Lower leg skin (tissue), 3 donors: ENCODE results near the gene PLPPR5.

Experiments used
- POLR2A ChIP-seq, 2 donors: fragments of 450-650 bp; IDR thresholded peaks; one replicate each; pipeline ENCODE4 v1.6.1; 2016 to 2017; ENCODE audit warnings: antibody characterized with exemption in 2 of 2, mild to moderate bottlenecking in 1 of 2, moderate library complexity in 1 of 2
- TF ChIP-seq, protein P1 (sequence below), 3 donors: fragments of 450-650 bp; IDR thresholded peaks; one replicate each; pipeline ENCODE4 v1.5.1; 2016; ENCODE audit warnings: antibody characterized with exemption in 3 of 3, mild to moderate bottlenecking in 3 of 3, moderate library complexity in 2 of 3

- TF ChIP-seq, protein P1, sequence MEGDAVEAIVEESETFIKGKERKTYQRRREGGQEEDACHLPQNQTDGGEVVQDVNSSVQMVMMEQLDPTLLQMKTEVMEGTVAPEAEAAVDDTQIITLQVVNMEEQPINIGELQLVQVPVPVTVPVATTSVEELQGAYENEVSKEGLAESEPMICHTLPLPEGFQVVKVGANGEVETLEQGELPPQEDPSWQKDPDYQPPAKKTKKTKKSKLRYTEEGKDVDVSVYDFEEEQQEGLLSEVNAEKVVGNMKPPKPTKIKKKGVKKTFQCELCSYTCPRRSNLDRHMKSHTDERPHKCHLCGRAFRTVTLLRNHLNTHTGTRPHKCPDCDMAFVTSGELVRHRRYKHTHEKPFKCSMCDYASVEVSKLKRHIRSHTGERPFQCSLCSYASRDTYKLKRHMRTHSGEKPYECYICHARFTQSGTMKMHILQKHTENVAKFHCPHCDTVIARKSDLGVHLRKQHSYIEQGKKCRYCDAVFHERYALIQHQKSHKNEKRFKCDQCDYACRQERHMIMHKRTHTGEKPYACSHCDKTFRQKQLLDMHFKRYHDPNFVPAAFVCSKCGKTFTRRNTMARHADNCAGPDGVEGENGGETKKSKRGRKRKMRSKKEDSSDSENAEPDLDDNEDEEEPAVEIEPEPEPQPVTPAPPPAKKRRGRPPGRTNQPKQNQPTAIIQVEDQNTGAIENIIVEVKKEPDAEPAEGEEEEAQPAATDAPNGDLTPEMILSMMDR (IDR thresholded peaks at IDR 0.05): no peak
- TF ChIP-seq POLR2A (IDR thresholded peaks at IDR 0.05): no peak
Measured at GRCh38 chr1:98931128-98931835, 73.4 kb downstream of the PLPPR5 start.
